ENCODE measurements around the gene BEAN1. TPM values are rescaled to one million over a fixed set of nuclear protein-coding genes. Genes with fewer than 3 reads are reported as not detected.

Gene BEAN1
- polyA plus RNA-seq, 1 of the 3 experiments (the other 2 are of a cell fraction) = 0.07 TPM

DNA sequence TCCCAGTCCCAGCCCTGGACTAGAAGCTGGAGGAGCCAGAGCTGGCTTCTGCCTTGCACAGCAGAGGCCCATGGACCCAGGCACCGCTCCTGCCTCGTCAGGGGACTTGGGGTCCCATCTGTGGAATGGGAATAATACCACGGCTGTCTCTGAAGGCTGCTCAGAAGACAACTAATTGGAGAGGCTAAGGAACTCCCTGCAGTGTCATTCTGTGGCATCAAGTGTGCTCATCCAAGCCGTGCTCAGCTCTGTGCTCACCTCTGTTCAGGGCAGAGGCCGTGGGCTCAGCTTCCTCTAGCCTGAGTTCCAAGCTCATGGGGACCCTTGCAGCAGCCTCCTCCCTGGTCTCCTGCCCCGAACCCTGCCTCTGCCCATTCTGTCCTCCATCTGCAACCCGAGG lies 31.8 kb downstream of the BEAN1 start:
- no peaks in the 10 kb centered on the region for H4K20me1 ChIP-seq (ENCODE audit: insufficient read depth)
- no peaks in the 10 kb centered on the region for H3K36me3 ChIP-seq (replicated peaks in 1 of 2; ENCODE audit: control insufficient read depth in 1 of 2, insufficient read depth in 2 of 2, low read length in 1 of 2)
- H3K9me2 ChIP-seq = no peaks in the 10 kb centered on the region
- no peak overlapping the region for H3K27ac ChIP-seq (ENCODE audit: low read depth in 2 of 2, low read length in 1 of 2)
- DNase-seq = no peak
- no peaks in the 10 kb centered on the region for H3F3A ChIP-seq (replicated peaks; ENCODE audit: insufficient read depth)
- WGBS (ENCODE audit: low lambda C conversion rate) = 49% methylated on average over 3 of the region's 7 CpGs
- no peaks in the 10 kb centered on the region for H3K9me3 ChIP-seq
- no peak overlapping the region for H3K9ac ChIP-seq
- no peak overlapping the region for H3K4me3 ChIP-seq (ENCODE audit: low read depth in 2 of 2, low read length in 1 of 2)
- no peak overlapping the region for H2AFZ ChIP-seq (ENCODE audit: low read depth)
- TF ChIP-seq EZH2phosphoT487 (IDR thresholded peaks at IDR 0.05; ENCODE audit: borderline replicate concordance, low read depth) (no peak), FOXJ3 (CRISPR knock-in tag; IDR thresholded peaks at IDR 0.05) (no peak), TAF1 (IDR thresholded peaks at IDR 0.05; ENCODE audit: borderline replicate concordance, low read depth, low read length) (no peak), POLR2AphosphoS5 (IDR thresholded peaks at IDR 0.05; ENCODE audit: low read depth, low read length) (no peak), PBX3 (IDR thresholded peaks at IDR 0.05) (no peak), CHD2 (IDR thresholded peaks at IDR 0.05; ENCODE audit: low read length, partially characterized antibody) (no peak), ZBTB33 (IDR thresholded peaks at IDR 0.05; ENCODE audit: borderline replicate concordance, low read depth) (no peak), NRF1 (IDR thresholded peaks at IDR 0.05; ENCODE audit: low read depth, low read length) (no peak), RCOR1 (IDR thresholded peaks at IDR 0.05; ENCODE audit: low read length) (no peak)
- TF ChIP-seq, protein P1, sequence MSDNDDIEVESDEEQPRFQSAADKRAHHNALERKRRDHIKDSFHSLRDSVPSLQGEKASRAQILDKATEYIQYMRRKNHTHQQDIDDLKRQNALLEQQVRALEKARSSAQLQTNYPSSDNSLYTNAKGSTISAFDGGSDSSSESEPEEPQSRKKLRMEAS (IDR thresholded peaks at IDR 0.05; ENCODE audit: low read depth) = no peak
- TF ChIP-seq, protein P2, sequence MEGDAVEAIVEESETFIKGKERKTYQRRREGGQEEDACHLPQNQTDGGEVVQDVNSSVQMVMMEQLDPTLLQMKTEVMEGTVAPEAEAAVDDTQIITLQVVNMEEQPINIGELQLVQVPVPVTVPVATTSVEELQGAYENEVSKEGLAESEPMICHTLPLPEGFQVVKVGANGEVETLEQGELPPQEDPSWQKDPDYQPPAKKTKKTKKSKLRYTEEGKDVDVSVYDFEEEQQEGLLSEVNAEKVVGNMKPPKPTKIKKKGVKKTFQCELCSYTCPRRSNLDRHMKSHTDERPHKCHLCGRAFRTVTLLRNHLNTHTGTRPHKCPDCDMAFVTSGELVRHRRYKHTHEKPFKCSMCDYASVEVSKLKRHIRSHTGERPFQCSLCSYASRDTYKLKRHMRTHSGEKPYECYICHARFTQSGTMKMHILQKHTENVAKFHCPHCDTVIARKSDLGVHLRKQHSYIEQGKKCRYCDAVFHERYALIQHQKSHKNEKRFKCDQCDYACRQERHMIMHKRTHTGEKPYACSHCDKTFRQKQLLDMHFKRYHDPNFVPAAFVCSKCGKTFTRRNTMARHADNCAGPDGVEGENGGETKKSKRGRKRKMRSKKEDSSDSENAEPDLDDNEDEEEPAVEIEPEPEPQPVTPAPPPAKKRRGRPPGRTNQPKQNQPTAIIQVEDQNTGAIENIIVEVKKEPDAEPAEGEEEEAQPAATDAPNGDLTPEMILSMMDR (IDR thresholded peaks at IDR 0.05) = no peak
- CTCF ChIA-PET = interaction anchor here (2.1 kb wide), 1 partner anchor 52 kb away, joined by 8 read pairs; no protein-coding TSS in a partner anchor
- no peaks in the 10 kb centered on the region; a peak in 1 of 4 replicates for H3K4me1 ChIP-seq (ENCODE audit: control insufficient read depth in 1 of 2, insufficient read depth in 2 of 2, low read depth in 1 of 2, low read length in 1 of 2)
- H3K27me3 ChIP-seq (ENCODE audit: insufficient read depth) = peaks cover 12% of the 10 kb centered on the region; the same call in 1 of the 2 replicates
- POLR2A ChIA-PET = no interaction called here
- no peaks in the 10 kb centered on the region for H3K79me2 ChIP-seq (ENCODE audit: insufficient read depth)
- H3K4me2 ChIP-seq = no peak overlapping the region

- CTCF ChIA-PET = interaction anchor here (1.0 to 2.1 kb wide), 2 partner anchors 14 to 53 kb away, joined by 3 to 8 read pairs; no protein-coding TSS in a partner anchor
Observed at GRCh38 chr16:66459878-66460277, 32.8 kb downstream of the BEAN1 start.

More at GRCh38 chr16:66459878-66460277, 32.8 kb downstream of the BEAN1 start:
- Histone ChIP-seq H3K27ac (ENCODE audit: low read depth in 2 of 2, low read length in 1 of 2) (no peak overlapping the region), H3K79me2 (ENCODE audit: insufficient read depth) (no peaks in the 10 kb centered on the region), H3K9me3 (no peaks in the 10 kb centered on the region), H3K4me3 (ENCODE audit: low read depth in 2 of 2, low read length in 1 of 2) (no peak overlapping the region), H3K27me3 (ENCODE audit: insufficient read depth) (peaks cover 12% of the 10 kb centered on the region; the same call in 1 of the 2 replicates), H3K9ac (no peak overlapping the region), H4K20me1 (ENCODE audit: insufficient read depth) (no peaks in the 10 kb centered on the region), H3K4me2 (no peak overlapping the region), H3K9me2 (no peaks in the 10 kb centered on the region), H3K4me1 (ENCODE audit: control insufficient read depth in 1 of 2, insufficient read depth in 2 of 2, low read depth in 1 of 2, low read length in 1 of 2) (no peaks in the 10 kb centered on the region; a peak in 1 of 4 replicates), H2AFZ (ENCODE audit: low read depth) (no peak overlapping the region), H3F3A (replicated peaks; ENCODE audit: insufficient read depth) (no peaks in the 10 kb centered on the region), H3K36me3 (replicated peaks in 1 of 2; ENCODE audit: control insufficient read depth in 1 of 2, insufficient read depth in 2 of 2, low read length in 1 of 2) (no peaks in the 10 kb centered on the region)
- TF ChIP-seq TCF12 (IDR thresholded peaks at IDR 0.05) = no peak
- no peak for TF ChIP-seq RXRA (IDR thresholded peaks at IDR 0.05; ENCODE audit: borderline replicate concordance, low read depth)
- TF ChIP-seq REST (IDR thresholded peaks at IDR 0.05; ENCODE audit: low read depth, low read length) = no peak
- no peak for TF ChIP-seq ZBTB33 (IDR thresholded peaks at IDR 0.05; ENCODE audit: borderline replicate concordance, low read depth)
- no peak for TF ChIP-seq FOSL2 (IDR thresholded peaks at IDR 0.05; ENCODE audit: borderline replicate concordance, low read depth)
- no peak for TF ChIP-seq RCOR1 (IDR thresholded peaks at IDR 0.05; ENCODE audit: low read length)
- POLR2A ChIA-PET = no interaction called here
- DNase-seq = no peak
- WGBS (ENCODE audit: low lambda C conversion rate) = 62% methylated on average over 5 of the region's 5 CpGs

All from SK-N-SH (cell line).